Measurements from ENCODE around the gene VPS51.

DNA sequence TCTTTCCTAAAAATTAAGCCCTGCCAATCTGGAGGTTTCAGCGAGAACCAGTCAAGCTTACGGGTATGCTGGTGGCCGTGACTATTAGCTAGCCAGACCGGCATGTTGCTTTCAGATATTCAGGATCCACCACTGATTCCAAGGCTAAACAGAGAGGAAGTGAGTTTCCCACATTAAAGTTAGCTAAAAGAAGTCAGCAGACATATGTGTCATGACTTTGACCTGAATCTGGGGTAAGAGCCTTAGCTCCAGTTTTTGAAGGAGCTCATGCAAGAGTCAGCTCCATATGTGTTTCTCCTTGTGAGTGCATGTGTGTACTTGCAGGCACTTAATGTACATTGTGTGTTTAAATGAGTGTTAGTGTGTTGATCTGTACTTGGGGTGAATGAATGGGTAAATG is 10.6 kb upstream of the VPS51 start:
- TF ChIP-seq, protein P1, sequence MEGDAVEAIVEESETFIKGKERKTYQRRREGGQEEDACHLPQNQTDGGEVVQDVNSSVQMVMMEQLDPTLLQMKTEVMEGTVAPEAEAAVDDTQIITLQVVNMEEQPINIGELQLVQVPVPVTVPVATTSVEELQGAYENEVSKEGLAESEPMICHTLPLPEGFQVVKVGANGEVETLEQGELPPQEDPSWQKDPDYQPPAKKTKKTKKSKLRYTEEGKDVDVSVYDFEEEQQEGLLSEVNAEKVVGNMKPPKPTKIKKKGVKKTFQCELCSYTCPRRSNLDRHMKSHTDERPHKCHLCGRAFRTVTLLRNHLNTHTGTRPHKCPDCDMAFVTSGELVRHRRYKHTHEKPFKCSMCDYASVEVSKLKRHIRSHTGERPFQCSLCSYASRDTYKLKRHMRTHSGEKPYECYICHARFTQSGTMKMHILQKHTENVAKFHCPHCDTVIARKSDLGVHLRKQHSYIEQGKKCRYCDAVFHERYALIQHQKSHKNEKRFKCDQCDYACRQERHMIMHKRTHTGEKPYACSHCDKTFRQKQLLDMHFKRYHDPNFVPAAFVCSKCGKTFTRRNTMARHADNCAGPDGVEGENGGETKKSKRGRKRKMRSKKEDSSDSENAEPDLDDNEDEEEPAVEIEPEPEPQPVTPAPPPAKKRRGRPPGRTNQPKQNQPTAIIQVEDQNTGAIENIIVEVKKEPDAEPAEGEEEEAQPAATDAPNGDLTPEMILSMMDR (IDR thresholded peaks at IDR 0.05) = no peak
- TF ChIP-seq POLR2AphosphoS5 (IDR thresholded peaks at IDR 0.05) (no peak), POLR2A (IDR thresholded peaks at IDR 0.05; ENCODE audit: low read depth) (no peak), EP300 (IDR thresholded peaks at IDR 0.05) (no peak)

All from esophagus muscularis mucosa (tissue), 4 donors.